Colonic mucosa (tissue), 4 donors: ENCODE measurements around the gene PLCB4. TPM values are rescaled to one million over a fixed set of nuclear protein-coding genes. Genes with fewer than 3 reads are reported as not detected.

Source experiments
- DNase-seq: peaks from one replicate; pipeline ENCODE4 v3.0.0-alpha.2; 2020
- H3K27ac ChIP-seq: fragments of 200-600 bp; one replicate; pipeline ENCODE4 v1.8.0; 2021
- H3K27me3 ChIP-seq: fragments of 200-600 bp; one replicate; pipeline ENCODE4 v1.8.0; 2021
- H3K36me3 ChIP-seq: fragments of 200-600 bp; one replicate; pipeline ENCODE4 v1.8.0; 2021
- H3K4me1 ChIP-seq: fragments of 200-600 bp; one replicate; pipeline ENCODE4 v1.8.0; 2021; ENCODE audit warnings: mild to moderate bottlenecking
- H3K4me3 ChIP-seq: fragments of 200-600 bp; one replicate; pipeline ENCODE4 v1.8.0; 2021
- H3K9ac ChIP-seq, 2 donors: one replicate each; pipeline ENCODE4 v1.7.0; 2013; ENCODE audit warnings: control low read depth in 2 of 2, low read depth in 2 of 2, low read length in 2 of 2
- H3K9me3 ChIP-seq: fragments of 200-600 bp; one replicate; pipeline ENCODE4 v1.8.0; 2021
- CTCF ChIP-seq: fragments of 200-600 bp; IDR thresholded peaks from one replicate; pipeline ENCODE4 v1.8.0; 2022; ENCODE audit warnings: antibody characterized with exemption, mild to moderate bottlenecking
- intact Hi-C: fragments of 100-400 bp; cut with DNase I; formaldehyde crosslinking; loops from one replicate; pipeline ENCODE4 v1.14.1; 2022
- total RNA-seq, 2 donors: library from RNA; stranded (reverse); fragmentation: NEBNext Ultra II Directional in 1 of 2; extraction: Animal tissue kit (Norgen Biotek cat#: 25700) in 1 of 2; gene quantifications; one replicate each; pipeline ENCODE4 v1.2.1, GENCODE V29; 2021
- donor health status: healthy.
- donor health status: DM: no; HTN: no; CAD: no.
- donor health status: DM: no; HTN: no; CAD: no.

The PLCB4 gene
- total RNA-seq, 2 donors from 2014 or later, result 39.4 to 39.5 TPM

DNA sequence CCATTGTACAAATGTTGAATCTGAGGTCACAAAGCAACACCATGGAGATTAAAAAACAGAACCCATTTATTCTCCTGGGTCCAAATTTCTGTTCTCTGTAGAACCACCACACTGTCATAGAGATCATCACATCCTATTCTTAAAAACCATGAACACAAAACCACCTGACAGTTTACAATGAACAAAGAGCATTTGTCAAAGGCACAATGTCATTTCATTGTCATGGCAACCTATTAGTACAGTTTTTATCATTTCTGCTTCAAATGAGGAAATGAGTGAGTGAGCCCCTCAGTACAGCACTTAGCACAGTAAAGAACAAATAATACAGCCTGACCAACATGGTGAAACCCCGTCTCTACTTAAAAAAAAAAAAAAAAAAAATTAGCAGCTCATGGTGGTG, 422.4 kb downstream of the PLCB4 start:
- Histone ChIP-seq H3K27ac (no peak overlapping the region), H3K36me3 (no peaks in the 10 kb centered on the region), H3K9ac (no peak overlapping the region), H3K4me1 (no peaks in the 10 kb centered on the region), H3K9me3 (no peaks in the 10 kb centered on the region), H3K27me3 (no peaks in the 10 kb centered on the region), H3K4me3 (no peak overlapping the region)
- TF ChIP-seq CTCF, result no peak
- intact Hi-C loops, result no loop called here
- DNase-seq, result no peak

DNA sequence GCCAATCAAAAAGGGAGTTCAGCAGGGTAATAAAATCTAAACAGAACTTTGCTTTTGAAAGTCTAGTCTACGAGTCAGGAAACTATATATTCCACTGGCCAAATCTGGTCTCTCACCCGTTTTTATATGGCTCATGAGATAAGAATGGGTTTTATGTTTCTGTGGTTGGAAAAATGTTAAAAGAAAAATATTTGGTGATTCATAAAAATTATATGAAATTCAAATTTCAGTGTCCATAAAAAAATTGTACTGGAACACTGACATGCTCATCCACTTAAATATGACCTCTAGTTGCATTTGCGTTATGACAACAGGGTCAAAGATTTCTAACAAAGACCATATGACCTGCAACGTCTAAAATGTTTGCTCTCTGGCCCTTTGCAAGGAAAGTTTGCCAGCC, 423.2 kb downstream of the PLCB4 start:
- intact Hi-C loops, result no loop called here
- no peaks in the 10 kb centered on the region for H3K9me3 ChIP-seq
- H3K36me3 ChIP-seq, result no peaks in the 10 kb centered on the region
- DNase-seq, result no peak
- no peak overlapping the region for H3K4me3 ChIP-seq
- no peaks in the 10 kb centered on the region for H3K4me1 ChIP-seq
- no peak for TF ChIP-seq CTCF
- H3K27ac ChIP-seq, result no peak overlapping the region
- no peaks in the 10 kb centered on the region for H3K27me3 ChIP-seq
- H3K9ac ChIP-seq, result no peak overlapping the region

- H3K36me3 ChIP-seq, result no peaks in the 10 kb centered on the region
- no peak for TF ChIP-seq CTCF
- no peaks in the 10 kb centered on the region for H3K4me1 ChIP-seq
- no peaks in the 10 kb centered on the region for H3K27me3 ChIP-seq
- H3K4me3 ChIP-seq, result no peak overlapping the region
- H3K9me3 ChIP-seq, result no peaks in the 10 kb centered on the region
- DNase-seq, result no peak
- H3K9ac ChIP-seq, result no peak overlapping the region
- intact Hi-C loops, result no loop called here
- no peak overlapping the region for H3K27ac ChIP-seq
These were observed 424.9 kb downstream of the PLCB4 start for GRCh38 chr20:9493803-9494202.

DNA sequence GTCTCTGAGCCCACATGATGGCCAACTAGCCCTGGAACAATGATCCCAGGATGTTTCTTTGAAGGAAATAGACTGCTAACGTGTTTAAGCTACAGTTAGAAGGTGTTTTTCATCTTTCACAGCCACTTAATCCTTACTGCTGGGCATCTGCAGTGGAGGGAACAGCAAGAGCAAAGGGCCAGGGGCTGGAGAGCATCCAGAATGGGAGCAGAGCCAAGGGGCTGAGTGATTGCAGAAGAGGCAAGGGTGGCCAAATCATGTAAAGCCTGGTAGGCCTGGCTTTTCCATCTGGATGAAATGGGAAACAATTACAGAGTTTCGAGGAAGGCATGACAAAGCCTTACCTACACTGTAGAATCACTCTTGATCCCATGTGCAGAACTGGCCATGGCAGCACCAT, 426.8 kb downstream of the PLCB4 start:
- Histone ChIP-seq H3K36me3 (no peaks in the 10 kb centered on the region), H3K27me3 (no peaks in the 10 kb centered on the region), H3K9me3 (no peaks in the 10 kb centered on the region), H3K4me3 (no peak overlapping the region), H3K4me1 (no peaks in the 10 kb centered on the region), H3K27ac (no peak overlapping the region), H3K9ac (no peak overlapping the region)
- no peak for TF ChIP-seq CTCF
- intact Hi-C loops, result no loop called here
- DNase-seq, result no peak

DNA sequence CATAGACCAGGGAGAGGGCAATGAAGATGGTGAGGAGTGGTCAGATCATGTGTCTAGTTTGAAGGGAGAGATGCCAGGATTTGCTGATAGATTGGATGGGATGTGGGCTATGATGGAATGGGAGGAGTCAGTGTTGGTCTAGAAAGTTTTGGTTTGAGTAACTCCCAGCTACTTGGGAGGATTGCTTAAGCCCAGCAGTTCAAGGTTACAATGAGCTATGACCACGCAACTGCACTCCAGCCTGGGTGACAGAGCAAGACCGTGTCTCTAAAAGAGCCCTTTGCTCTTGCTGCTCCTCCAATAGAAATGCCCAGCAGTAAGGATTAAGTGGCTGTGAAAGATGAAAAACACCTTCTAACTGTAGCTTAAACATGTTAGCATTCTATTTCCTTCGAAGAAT, 427.3 kb downstream of the PLCB4 start:
- H3K27me3 ChIP-seq, result no peaks in the 10 kb centered on the region
- no peak for DNase-seq
- H3K9me3 ChIP-seq, result no peaks in the 10 kb centered on the region
- no peak overlapping the region for H3K4me3 ChIP-seq
- no peak for TF ChIP-seq CTCF
- no peaks in the 10 kb centered on the region for H3K36me3 ChIP-seq
- intact Hi-C loops, result no loop called here
- H3K27ac ChIP-seq, result no peak overlapping the region
- H3K4me1 ChIP-seq, result no peaks in the 10 kb centered on the region
- no peak overlapping the region for H3K9ac ChIP-seq

DNA sequence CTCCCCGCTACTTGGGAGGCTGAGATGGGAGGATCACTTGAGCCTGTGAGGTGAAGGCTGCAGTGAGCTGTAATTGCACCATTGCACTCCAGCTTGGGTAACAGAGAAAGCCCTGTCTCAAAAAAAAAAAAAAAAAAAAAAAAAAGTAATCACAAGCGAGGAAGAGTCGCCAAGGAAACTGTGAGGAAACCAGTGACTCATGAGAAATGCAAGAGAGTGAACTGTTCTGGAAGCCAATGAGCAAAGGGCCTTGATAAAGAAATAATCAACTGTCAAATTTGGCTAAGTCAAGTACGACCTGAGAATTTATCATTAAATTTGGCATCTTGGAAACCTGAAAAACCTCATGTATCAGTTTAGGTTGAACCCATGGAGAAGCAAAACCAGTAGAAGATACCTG, 429.4 kb downstream of the PLCB4 start:
- no peaks in the 10 kb centered on the region for H3K27me3 ChIP-seq
- H3K4me3 ChIP-seq, result no peak overlapping the region
- H3K9ac ChIP-seq, result no peak overlapping the region
- DNase-seq, result no peak
- H3K36me3 ChIP-seq, result no peaks in the 10 kb centered on the region
- intact Hi-C loops, result no loop called here
- H3K9me3 ChIP-seq, result no peaks in the 10 kb centered on the region
- TF ChIP-seq CTCF, result no peak
- H3K27ac ChIP-seq, result no peak overlapping the region
- H3K4me1 ChIP-seq, result no peaks in the 10 kb centered on the region
